CD4-positive, alpha-beta T cell treated with Interleukin-17A for 4 hours (primary cell): ENCODE results near the gene MTF1.

Experiments used
- DNase-seq: peaks from one replicate; pipeline ENCODE4 v3.0.0-alpha.2; 2020; ENCODE audit warnings: mixed read lengths

MTF1 gene

DNA sequence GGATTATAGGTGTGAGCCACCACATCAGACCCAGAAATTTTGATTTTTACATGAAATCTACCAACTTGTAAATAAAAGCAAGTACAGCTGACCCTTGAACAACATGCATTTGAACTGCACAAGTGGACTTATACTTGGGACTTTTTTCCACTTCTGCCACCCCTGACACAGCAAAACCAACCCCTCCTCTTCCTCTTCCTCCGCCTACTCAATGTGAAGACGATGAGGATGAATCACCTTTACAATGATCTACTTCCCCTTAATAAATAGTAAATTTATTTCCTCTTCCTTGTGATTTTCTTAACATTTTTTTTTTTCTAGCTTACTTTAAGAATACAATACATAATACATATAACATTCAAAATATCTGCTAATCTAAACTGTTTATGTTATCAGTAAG is 33.9 kb downstream of the MTF1 start:
- no peak for DNase-seq

DNA sequence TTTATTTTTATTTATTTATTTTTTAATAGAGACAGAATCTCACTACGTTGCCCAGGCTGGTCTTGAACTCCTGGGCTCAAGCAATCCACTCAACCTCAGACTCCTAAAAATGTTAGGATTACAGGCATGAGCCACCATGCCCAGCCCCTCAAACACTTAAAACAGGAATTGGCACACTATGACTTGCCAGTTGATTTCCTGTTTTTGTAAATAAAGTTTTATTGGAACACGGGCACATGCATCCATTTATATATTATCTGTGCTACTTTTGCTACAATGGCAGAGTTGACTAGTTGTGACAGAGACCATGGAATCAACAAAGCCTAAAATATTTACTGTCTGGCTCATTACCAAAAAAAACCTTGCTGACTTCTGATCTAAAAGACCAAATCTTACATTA is 35.4 kb downstream of the MTF1 start:
- DNase-seq, result no peak

DNA sequence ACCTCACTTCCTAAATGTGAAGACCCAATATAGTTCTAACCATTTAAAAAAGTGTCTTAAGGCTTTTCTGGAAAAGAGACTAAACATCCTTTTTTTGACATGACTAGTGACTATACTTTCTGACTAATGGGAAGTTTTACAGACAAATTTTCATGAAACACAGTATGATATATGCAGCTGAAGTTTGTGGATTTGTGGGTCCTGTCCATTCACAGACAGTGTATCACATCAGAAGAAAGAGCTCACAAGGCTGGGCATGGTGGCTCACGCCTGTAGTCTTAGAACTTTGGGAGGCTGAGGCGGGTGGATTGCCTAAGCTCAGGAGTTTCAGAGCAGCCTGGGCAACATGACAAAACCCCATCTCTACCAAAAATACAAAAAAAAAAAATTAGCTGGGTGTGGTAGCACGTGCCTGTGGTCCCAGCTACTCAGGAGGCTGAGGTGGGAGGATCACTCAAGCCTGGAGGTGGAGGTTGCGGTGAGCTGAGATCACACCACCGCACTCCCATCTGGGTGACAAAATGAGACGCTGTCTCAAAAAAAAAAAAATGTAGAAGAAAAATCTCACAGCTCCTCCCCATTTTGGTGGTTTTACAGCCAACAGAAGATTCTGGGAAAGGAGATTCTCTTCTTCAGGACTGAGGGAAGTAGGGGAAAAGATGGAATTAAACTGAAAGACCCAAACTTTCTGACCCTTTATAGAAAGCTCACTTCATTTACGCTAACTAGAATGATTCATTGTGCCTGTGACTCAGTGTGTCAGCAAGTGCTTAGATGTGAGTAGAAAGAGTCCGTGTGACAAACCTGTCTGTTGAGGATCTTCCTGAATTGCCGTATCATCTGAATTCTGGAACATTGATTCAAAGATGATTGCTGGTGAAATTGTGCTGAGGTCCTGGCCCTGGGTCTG is 36.2 kb downstream of the MTF1 start:
- no peak for DNase-seq

DNA sequence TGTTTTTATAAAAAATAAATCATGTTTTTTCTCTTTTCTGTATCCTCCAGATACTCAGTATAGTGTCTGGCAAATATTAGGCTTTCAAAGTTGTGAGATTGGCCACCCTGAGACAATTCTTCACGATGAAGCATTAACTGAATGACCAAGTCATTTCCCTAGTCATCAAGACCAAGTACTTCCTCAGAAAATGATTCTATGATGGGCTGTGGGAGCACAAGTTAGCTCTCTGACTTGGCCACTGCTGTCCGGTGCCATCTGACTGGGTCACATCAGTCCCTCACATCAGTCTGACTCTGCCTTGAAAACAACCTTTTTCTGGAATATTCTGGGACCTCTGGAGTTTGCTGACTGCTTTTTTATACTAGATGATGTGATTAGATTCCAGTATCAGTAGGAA is 37.9 kb downstream of the MTF1 start:
- DNase-seq, result no peak

DNA sequence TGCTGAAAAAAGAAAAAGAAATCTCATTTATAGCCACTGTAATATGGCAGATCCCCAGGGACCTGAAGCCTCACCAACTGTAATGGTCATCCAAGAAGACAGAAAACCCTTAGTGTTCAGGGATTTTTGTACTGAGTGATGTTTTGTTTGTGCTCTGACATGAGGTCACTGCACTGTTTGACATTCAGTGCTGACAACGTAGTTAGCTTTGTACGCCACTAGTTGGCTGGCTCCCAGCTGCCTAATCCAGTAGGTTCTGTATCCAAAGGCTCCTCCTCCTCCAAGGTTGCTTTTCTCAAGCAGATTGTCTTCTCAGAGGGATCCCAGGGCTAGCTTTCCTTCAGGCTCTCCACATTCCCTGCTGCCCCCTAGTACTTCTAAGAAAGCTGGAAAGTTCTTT is 41.9 kb downstream of the MTF1 start:
- no peak for DNase-seq

DNA sequence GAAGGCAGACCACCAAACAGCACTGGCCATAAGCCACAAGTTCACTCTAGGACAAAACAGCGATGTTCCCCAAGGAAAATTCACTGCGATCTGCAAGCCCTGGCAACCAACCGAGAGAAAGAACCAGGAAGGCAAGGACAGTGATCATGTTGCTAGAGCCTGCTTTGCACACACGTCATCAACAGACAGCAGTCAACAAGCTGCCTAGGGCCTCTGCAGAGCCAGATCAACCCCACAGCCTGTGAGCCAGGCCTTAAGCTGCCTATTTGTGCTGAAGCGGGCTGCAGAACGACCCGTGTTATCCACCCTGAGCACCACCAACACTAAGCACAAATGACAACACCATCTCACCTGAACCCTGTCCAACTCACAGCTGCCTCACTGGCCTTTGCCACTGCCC is 45.1 kb downstream of the MTF1 start:
- DNase-seq, result no peak

DNA sequence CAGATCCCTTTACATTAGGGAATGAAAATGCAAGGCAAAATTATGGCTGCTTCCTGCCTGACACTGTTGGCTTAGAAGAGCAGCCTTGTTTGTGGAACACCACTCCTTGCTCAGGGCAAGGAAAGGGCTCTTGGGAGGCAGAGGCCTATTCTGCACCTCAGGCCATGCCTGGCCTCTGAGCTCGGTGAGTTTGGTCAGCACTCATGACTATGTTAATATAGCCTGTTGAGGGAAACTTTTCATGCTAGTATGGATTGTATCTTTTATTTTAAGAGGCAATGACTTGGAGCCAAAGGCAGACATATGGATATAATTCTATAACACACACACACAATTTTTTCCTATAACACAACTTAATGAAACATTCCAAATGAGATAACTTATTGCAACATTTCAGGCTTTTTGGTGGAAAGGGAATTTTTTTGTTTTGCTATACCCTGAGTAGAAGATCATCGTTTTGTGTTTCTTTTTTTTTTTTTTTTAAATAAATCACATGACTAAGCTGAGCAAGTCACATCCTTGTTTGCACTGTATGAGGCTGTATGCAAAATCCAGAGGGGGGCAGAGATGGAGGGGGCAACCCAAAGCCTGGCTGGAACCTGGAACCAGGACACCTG is 45.8 kb downstream of the MTF1 start:
- no peak for DNase-seq

DNA sequence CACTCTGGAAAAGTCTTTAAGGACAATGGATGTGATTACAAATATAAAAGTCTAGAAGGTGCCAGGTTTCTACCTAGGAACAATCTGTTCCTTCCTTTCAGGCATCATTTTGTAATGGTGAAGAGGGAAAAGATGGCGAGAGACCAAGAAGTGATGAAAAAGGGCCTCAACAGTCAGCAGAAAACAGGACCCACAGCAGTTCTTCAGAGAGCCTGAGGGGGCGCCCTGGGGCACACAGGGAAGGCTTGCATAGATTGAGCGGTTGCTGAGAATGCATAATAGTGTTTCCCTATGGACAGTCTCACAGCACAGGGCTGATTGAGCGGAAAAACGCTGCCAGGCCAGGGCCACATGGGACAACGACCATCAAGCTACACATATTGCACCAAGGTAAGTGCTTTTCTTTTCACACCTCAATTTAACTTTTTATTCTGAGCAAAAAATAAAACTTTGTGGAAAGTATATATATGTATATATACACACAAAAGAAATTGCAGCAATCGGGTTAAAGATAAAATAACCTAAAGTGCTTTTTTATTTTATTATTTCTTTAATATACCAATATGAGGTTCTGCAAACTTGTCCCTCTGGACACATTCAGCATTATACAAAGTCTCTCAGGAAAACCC is 48.3 kb downstream of the MTF1 start:
- peak; percentile 71 for DNase-seq

DNA sequence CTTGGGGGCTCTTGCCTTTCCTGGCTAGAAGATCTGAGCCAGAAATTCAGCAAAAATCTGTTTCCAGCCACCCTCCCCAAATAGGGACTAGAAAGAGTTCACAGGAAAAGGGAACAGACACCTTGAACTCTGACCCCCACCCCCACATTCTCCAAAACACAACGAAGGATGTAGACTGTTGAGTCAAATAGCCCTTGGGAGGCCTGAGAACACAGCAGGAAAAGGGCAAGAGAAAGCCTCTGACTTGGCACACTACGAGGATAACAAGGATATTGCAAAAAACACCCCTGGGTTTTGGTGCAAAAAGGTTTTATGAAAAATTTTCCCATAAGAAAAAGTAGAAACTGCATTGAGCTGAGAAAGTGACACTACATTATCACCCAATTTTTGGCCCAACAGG is 49.5 kb downstream of the MTF1 start:
- DNase-seq, result no peak

DNA sequence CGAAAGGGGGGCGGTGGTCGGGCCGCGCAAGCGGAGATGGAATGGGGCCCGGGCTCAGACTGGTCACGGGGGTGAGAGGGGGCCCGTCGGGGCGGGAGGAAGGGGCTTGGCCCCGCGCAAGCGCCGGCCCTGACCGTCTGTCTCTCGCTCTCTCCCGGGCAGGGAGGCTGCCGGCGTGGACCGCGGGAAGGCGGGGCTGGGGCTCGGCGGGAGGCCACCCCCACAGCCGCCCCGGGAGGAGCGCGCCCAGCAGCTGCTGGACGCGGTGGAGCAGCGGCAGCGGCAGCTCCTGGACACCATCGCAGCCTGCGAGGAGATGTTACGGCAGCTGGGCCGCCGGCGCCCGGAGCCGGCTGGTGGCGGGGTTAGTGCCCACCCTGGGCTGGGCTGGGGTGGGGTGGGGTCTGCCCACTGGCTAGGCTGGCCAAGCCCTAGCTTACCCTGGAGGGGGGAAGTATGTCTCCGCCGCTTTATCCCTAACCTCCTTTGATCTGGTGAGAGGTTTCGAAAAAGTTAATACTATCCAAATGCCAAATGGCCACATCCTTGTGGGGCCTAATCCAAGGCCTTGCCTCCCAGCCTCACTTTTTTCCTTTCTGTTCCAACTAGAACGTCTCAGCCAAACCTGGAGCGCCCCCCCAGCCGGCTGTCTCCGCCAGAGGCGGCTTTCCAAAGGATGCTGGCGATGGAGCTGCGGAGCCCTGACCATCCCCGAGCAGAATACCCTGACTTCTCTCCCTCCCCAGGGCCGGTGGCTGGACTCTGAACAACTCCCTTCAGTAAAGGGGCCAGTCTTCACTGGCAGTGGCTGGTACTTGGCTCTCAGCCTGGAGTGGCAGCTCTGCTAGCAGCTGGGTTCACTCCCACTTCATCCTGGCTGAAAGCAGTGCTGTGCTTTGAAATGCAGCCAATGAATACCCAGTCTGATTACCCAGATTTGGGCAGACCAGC is 50.7 kb downstream of the MTF1 start:
- no peak for DNase-seq

DNA sequence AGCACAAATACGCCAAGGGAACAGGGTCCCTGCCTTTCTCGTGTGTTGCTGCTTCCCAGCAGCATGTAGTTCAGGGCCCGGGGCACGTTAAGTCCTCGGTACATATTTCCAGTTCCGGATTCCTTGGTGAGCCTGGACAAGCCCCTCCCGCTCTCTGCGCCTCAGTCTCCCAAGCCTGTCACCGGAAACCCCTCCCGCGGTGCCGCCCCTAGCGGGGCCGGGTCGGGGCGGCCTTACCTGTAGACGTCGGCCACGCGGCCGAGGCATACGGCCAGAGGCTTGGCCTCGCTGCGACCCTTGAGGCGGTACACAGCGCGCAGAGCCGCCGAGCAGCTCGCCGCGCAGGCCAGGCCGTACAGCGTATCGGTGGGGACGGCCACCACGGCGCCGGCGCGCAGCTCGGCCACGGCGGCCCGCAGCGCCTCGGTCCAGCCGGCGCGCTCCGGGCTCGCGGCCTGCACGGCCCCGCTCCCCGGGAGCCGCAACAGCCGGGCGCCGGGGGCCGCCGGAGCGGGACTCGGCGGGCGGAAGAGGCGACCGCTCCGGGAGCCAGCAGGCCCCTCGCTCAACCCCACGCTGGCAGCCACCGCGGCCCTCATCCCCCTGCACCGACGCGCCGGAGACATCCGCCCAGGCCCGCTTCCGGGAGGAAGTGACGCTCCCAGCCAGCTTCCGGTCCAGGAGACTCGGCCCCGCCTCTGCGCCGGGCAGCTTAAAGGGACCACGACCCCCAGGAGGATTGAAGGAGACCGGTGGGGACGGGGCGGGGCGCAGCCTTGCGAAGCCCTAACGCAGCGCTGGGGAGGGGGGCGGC is 51.6 kb downstream of the MTF1 start, which contains the start of the genes C1orf122 and YRDC:
TSS of gene C1orf122 (plus strand) at position 236 of the 814 bp plus-strand sequence. CDS start 615 bp downstream, outside the sequence.
TSS of gene YRDC (minus strand) at position 654 of the 814 bp plus-strand sequence. CDS start at position 626, 28 bp downstream.
- DNase-seq, result peak; percentile 95

DNA sequence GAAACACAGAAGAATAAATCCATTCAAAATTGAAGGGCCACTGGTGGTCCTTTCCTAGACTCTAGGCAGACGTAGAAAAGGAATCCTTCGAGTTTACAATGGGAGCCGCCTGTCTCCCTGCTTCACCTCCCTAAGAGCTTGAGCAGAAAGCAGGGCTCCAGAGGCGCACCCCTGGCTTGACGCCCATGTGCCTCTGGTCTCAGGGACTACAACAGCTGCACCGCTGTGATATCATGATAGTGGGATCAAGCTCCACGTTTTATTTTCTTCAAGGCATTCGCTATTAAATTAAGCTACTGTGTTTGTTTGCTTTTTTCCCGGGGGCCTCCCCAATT is 52.2 kb downstream of the MTF1 start:
- no peak for DNase-seq

DNA sequence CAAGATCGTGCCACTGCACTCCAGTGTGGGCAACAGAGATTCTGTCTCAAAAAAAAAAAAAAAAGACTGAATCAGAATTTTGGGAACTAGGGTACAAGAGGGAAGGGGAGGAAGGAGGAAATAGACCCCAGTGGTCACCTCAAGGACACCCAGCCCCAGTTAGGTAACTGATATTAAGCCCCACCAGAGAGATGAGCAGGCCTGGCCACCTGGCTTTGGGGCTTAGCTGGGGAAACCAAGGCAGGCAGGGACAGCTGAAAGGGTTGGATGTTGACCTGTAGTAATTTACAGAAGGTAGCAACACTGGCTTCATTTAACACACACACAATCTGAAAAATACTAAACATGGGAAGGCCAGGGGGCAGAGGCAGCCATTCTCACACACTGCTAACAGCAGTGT is 57.0 kb downstream of the MTF1 start:
- no peak for DNase-seq

DNA sequence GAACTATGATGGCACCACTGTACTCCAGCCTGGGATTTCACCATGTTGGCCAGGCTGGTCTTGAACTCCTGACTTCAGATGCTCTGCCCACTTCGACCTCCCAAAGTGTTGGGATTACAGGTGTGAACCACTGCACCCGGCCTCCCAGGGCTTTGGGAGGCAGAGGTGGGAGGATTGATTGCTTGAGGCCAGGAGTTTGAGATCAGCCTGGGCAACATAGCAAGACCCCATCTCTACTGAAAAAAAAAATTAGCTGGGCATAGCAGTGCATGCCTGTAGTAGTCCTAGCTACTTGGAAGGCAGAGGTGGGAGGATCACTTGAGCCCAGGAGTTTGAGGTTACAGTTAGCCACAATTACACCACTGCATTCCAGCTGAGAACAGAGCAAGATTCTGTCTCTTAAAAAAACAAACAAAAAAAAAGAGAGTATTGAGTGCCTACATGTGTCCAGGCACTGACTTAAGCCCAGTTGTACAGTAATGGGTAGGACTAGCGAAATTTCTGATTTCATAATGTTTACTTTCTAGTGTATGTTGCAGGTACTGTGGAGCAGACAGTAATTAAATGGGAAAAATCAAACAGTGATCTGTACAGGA is 61.5 kb downstream of the MTF1 start:
- no peak for DNase-seq

DNA sequence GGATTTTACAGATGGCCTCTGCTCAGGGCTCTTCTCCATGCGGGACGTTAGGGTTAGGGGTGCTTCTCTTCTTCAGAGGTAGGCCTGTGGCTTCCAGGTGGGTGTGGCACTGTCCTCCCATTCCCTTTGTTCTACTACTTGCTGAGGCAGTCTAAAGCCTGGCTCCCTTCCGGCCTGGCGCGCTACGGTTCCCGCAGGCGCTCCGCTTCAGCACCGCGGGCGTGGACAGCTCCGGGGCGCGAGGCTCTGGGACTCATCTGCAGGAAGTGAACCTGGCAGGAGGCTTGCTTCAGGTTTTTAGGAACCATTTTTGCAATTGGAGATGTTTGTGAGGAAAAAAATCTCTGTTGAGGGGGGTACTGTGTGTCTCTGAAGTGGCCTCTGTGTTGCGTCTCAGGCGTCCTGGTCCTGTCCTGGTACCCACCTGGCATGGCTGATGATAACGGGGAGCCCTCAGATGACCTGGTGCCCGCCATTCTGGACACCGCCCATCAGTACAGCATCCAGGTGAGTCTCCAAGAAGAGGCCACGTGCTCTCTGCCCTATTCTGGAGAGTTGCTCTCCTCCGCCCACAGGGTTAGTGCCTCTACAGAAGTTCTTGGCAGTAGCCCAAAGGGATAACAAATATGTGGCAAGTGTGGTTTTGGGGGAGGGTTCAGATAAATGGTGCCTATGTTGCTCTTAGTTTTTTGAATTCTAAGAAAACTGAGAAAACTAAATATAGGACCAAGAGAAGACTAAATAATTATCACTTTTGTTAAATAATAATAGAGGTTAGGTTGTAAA is 63.9 kb downstream of the MTF1 start:
- peak; percentile 54 for DNase-seq

DNA sequence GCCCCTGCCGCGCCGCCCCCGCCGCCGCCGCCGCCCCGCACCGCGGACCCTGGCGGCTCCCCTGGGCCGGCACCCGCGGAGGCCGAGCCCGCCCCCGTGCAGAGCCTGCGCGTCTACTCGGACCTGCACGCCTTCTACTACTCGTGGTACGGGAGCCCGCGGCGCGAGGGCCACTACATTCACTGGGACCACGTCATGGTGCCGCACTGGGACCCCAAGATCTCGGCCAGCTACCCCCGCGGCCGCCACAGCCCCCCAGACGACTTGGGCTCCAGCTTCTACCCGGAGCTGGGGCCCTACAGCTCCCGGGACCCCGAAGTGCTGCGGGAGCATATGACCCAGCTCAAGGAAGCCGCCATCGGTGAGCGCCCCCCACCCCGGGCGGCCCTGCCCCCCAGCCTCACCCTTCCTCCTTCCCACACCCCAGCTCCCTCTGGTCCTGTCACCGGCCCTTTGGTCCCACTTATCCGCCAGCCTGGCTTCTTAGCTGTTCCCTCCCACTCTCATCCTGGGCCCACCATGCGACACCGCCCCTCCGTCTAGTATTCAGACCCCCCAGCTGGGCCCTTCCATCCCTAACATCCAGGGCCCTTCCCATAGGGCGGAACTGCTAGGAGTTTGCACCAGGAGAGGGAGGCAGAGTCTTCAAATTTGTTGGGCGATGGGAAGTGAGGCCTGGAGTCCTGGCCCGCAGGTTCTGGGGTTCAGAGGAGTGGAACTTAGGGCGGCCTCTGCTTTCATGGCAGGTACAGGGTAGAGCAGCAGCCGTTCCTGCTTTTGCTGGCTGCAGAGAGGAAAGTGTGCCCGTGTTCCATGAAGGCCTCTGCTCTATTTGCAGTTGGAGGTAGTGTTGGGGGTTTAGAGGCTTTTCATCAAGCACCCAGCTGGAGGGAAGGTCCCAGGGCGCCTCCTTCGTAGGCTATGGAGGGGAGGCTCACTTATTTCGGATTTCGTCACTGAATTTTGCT is 64.7 kb downstream of the MTF1 start:
- DNase-seq, result no peak

DNA sequence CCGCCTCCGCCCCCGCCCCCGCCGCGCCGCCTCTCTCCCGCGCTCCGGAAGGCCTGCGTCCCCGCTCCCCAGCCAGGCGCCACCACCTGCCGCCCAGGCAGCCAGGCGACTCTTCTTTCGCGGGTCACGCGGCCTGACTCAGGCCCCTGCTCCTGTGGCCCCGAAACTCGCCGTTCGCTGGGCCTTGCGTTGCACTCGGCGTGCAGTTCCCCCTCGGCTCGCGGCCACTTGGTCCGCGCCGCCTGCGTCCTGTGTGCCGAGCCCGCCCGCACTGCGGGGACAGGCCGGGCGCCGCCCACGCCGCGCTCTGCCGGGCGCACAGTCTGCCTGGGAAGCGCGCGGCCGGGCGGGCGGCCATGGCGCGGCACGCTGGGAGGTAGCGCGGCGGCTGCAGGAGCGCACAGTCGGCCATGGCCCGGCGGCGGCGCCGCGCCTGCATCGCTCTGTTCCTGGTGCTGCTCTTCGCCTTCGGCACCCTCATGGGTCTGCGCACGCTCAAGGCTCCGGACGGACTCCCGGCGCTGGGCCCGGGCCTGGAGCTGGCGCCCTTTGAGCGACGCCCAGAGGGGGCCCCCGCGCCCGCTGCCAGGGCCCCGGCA is 65.5 kb downstream of the MTF1 start, which contains the start of gene MANEAL:
TSS of gene MANEAL (plus strand) at position 75 of the 599 bp plus-strand sequence. CDS start at position 411, 336 bp downstream.
- DNase-seq, result peak; percentile 27

DNA sequence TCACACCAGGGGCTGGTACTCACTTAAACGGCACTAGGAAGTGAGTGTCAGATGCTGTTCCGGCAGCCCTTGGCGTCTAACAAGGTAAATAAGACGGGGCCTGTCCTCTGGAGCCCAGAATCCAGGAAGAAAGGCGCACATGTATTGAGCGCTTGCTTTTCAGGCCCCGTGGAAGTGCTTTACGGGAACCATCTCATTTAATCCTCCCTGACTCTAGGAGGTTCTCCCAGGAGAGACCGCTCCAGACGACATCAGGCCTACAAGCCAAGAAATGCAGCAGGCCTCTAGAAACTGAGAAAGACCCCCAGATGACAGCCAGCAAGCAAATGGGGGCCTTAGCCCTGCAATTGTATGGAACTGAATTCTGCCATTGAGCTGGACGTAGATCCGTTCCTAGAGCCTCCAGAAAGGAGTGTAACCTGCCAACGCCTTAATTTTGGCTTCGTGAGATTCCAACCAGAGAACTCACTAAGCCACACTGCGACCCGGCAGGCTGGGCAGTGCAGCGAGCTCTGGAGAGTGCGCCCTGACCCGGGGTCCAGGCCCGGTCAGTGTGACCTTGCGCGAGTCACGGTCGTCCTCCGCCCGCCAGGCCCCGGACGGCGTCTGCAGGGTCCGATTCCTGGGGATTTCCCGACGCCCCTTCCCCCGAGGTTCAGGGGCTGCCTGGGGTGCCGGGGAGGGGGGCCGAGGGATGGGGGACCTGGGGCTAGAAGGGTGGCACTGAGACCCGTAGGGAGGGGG is 66.3 kb downstream of the MTF1 start:
- DNase-seq, result no peak
